GM21526 (cell line): ENCODE results near the gene NEU2.
A peak's percentile ranks its signal among the peaks of the same experiment; 100 is the strongest.
"Not testable (repeated sequence)": the region's sequence is repeated elsewhere in the genome, so short reads cannot be mapped to it uniquely, and the experiment has no call there.

Experiments used
- ATAC-seq: cut with Tn5 transposase; IDR thresholded peaks from one replicate; pipeline ENCODE4 v1.9.1; 2021; ENCODE audit warnings: moderate library complexity; ENCODE audit not compliant: unreplicated experiment, low FRiP score

Gene NEU2

GRCh38 chr2:233053928-233054784, 21.7 kb downstream of the NEU2 start:
- ATAC-seq, result no peak

DNA sequence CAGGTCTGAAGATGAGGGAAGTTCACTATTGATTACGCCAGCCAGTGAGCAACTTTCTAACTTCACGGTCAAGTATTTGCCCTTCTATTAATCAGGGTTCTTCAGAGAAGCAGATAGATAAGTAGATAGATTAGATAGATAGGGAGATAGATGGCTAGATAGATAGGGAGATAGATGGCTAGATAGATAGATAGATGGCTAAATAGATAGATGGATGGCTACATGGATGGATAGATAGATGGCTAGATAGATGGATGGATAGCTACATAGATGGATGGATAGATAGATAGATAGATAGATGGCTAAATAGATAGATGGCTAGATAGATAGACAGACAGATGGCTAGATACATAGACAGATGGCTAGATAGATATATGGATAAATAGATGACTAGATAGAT, 22.9 kb downstream of the NEU2 start:
- no peak for ATAC-seq

DNA sequence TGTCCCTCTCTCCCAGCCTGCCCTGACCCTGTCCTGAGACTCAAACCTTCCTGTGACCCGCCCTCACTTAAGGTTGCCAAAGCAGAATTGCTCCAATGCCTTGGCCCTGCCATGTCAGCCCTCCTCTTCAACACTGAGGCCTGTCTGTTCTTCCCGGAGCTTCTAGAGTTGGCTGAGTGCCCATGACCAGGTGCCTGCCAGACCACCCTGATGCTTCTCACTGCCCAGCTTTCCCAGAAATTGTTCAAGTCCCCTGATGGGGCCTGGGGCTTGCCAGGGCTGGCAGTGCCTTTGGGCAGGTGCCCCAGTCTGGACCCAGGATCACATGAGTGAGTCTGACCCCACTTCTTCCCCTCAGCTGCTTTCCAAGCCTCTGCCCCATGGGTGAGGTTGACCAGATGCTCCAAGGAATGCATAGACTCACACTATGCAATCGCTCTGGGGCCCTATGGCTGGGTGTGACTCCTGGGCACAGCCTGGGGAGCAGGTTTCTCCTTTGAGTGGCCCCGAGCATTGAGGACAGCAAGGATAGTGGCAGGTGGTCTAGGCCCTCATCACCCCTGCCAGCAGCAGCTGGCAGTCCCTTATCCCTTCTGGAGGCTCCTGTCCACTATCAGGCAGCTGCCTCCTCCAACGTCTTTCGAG, 24.6 kb downstream of the NEU2 start:
- ATAC-seq, result no peak

GRCh38 chr2:233058717-233059546, 26.5 kb downstream of the NEU2 start:
- ATAC-seq, result no peak

DNA sequence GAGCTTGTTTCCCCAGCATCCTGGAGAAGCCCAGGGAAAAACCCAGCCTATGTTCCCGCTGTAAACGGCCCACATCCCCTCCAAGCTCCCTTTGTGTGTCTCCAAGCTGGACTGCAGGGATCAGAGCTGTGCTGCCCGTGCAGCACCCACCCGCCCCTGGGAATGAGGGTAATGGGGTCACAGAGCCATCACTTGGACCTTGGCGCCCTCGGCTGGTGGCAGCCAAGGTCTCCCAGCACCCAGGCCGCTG, 27.0 kb downstream of the NEU2 start:
- no peak for ATAC-seq

DNA sequence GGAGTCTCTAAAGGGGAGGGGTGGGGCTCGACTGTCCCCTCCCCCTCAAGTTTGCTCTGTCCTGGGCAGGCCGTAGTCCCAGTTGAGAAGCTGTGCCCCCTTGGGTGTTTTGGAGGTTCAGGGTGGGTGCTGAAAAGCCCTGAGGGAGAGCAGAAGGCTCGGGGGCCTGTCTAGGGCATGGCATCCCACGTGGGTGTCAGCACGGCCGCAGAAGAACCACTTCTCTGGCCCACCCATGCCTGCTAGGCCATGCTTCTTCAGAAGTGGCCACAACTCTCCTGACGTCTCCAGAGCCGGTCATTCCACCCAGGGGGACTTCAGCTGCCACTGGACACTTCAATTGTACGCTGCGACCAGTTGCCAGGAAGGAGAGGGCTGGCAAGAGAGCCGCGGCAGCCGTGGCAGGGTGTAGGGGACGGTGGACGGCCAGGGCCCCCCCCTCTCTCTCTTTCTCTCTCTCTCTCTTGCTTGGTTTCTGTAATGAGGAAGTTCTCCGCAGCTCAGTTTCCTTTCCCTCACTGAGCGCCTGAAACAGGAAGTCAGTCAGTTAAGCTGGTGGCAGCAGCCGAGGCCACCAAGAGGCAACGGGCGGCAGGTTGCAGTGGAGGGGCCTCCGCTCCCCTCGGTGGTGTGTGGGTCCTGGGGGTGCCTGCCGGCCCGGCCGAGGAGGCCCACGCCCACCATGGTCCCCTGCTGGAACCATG, 27.5 kb downstream of the NEU2 start, which contains the start of gene INPP5D:
TSS of gene INPP5D (plus strand) at position 546 of the 704 bp plus-strand sequence. CDS start at position 683, 137 bp downstream.
- peak; percentile 40 for ATAC-seq

- no peak for ATAC-seq
Observed at GRCh38 chr2:233060501-233060979, 28.1 kb downstream of the NEU2 start.

- no peak for ATAC-seq
Observed at GRCh38 chr2:233060980-233061590, 28.6 kb downstream of the NEU2 start.

DNA sequence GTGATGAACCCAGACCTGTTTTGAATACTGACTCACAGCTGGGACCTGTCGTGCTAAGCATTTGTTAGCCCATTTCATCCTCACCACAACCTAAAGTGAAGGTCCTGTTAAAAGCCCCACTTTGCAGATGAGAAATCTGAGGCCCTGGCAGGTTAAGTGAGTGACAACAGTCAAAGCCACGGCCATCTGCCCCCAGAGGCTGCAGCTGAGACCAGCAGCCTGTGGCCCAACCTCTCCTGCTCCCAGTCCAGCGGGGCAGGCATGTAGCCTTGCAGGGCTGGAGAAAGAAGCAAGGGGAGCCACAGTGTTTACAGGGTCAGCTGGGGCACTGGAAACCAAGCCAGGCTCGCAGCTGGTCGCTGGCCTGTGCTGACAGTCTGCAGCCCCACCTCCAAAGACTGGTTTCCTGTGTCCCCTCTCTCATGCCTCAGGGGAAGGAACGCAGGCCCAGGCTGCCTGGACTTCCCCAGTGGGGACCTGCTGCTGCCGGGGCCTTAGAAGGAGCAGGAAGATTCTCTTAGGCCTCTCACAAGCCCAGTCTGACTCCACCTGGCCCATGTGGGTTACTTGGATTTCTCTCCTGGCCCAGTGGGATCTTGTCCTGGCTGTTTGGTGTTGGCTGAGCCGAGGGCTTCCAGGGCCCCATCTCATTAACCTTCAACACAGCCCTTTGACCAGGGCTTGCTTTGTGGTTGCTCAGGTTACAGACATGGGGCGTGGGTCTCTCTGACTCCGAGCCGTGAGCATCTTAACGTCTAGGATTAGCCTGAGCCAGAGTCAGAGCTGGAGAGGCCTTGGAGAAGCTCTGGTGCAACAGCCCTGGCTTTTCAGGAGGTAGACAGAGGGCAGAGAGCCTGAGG, 29.3 kb downstream of the NEU2 start:
- peak; percentile 26 for ATAC-seq

- ATAC-seq, result no peak
Observed at GRCh38 chr2:233062451-233062850, 30.0 kb downstream of the NEU2 start.

- no peak for ATAC-seq
Observed at GRCh38 chr2:233062946-233063268, 30.4 kb downstream of the NEU2 start.

GRCh38 chr2:233063269-233063975, 30.9 kb downstream of the NEU2 start:
- peak; percentile 45 for ATAC-seq

DNA sequence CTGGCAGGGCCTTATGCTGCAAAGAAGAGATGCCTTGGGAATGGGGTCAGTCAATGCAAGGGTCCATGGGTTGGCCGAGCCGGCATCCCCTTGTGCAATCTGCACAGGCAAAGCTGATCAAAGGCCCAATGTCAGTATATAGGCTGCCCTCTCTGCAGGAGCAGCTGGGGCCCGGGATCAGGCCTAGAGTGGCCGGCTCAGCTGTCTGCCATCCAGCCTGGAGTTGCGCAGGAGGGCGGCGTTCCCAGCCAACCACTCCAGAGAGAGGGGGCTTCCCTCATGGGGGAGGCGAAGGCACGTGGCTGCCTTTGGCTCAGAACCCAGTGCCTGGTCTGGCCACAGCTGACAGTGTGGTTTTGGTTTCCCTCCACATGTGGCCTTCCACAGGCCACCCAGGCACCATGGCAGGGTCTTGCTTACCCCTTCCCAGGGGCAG, 31.5 kb downstream of the NEU2 start:
- no peak for ATAC-seq

- no peak for ATAC-seq
Observed at GRCh38 chr2:233064530-233065199, 32.2 kb downstream of the NEU2 start.

- not testable (repeated sequence) for ATAC-seq
Observed at GRCh38 chr2:233065200-233065589, 32.7 kb downstream of the NEU2 start.

DNA sequence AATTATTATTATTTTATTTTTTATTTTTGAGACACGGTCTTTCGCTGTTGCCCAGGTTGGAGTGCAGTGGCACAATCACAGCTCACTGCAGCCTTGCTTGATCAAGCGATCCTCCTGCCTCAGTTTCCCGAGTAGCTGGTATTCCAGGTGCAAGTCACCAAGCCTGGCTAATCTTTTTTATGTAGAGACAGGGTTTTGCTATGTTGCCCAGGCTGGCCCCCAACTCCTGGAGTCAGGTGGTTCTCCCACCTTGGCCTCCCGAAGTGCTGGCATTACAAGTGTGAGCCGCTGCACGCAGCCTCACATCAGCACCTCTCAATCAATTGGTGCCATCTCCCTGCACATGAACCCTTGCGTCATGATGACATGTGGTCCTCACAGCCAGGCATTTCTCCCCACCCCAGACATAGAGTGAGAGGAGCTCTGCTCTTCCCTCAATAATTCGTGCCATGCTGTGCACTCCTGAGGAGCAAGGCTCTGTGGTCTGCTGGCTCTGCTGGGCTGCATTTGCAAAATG, 33.5 kb downstream of the NEU2 start:
- ATAC-seq, result no peak

GRCh38 chr2:233068762-233069418, 36.4 kb downstream of the NEU2 start:
- no peak for ATAC-seq
